Measurements from ENCODE around the gene VN1R2.

DNA sequence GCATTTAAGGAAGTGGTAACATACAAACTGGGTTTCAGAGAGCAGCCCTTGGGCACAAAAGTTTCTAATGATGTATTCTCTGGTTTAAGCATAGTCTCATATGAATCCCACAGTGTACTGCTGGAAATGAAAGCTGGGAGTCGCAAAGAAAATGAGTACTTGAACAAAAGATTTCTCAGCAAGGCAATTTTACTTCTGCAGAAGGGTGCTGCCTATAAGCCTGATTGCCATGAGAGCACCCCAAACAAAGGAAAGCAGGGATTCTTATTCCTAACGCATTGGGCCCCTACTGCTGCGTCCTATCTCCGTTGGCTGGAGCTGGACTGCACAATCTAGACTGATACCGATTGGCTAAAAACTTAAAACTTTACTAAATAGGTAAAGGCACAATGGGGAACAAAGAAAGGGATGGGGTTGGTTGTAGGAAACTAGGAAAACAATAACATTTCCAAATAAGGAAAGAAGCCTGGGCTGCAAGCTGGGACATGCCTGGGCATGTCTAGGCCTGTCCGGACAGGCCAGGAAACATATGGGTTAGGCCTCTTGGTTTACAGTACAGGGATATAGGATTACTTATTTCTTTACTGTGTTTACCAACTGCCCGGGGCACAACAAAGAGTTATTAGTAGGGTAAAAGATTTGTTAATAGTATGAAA lies 36.8 kb downstream of the VN1R2 start:
- TF ChIP-seq POLR2A (IDR thresholded peaks at IDR 0.05; ENCODE audit: low read length) (no peak), GATA1 (IDR thresholded peaks at IDR 0.05; ENCODE audit: low read depth, low read length) (no peak)

Measured in erythroblast (primary cell).